ENCODE data around the gene PLA2G4B.

DNA sequence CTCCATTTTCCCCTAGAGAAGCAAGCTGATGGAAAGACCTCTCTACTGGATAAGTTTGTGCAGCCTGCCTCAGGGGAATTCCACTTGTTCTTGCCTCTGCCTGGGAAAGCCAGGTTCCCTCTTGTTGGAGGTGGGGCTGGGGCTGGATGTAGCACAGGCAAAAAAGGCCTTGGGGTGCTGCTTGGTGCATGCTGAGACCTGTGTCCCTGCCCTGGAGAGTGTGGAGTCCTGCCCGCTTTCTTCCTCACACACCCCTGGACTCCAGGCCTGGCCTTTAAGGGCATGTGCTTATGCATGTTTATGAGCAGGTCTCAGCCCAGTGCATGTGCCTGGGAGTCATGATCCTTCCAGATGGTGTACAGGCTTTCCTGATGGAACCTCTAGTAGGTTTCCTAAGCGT, 34.3 kb upstream of the PLA2G4B start:
- TF ChIP-seq, protein P1, sequence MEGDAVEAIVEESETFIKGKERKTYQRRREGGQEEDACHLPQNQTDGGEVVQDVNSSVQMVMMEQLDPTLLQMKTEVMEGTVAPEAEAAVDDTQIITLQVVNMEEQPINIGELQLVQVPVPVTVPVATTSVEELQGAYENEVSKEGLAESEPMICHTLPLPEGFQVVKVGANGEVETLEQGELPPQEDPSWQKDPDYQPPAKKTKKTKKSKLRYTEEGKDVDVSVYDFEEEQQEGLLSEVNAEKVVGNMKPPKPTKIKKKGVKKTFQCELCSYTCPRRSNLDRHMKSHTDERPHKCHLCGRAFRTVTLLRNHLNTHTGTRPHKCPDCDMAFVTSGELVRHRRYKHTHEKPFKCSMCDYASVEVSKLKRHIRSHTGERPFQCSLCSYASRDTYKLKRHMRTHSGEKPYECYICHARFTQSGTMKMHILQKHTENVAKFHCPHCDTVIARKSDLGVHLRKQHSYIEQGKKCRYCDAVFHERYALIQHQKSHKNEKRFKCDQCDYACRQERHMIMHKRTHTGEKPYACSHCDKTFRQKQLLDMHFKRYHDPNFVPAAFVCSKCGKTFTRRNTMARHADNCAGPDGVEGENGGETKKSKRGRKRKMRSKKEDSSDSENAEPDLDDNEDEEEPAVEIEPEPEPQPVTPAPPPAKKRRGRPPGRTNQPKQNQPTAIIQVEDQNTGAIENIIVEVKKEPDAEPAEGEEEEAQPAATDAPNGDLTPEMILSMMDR (IDR thresholded peaks at IDR 0.05): no peak
- TF ChIP-seq POLR2AphosphoS5 (IDR thresholded peaks at IDR 0.05; ENCODE audit: low read depth, low read length) (no peak), SIN3A (IDR thresholded peaks at IDR 0.05; ENCODE audit: borderline replicate concordance, insufficient read depth, low read depth, low read length) (no peak)
- TF ChIP-seq, protein P2, sequence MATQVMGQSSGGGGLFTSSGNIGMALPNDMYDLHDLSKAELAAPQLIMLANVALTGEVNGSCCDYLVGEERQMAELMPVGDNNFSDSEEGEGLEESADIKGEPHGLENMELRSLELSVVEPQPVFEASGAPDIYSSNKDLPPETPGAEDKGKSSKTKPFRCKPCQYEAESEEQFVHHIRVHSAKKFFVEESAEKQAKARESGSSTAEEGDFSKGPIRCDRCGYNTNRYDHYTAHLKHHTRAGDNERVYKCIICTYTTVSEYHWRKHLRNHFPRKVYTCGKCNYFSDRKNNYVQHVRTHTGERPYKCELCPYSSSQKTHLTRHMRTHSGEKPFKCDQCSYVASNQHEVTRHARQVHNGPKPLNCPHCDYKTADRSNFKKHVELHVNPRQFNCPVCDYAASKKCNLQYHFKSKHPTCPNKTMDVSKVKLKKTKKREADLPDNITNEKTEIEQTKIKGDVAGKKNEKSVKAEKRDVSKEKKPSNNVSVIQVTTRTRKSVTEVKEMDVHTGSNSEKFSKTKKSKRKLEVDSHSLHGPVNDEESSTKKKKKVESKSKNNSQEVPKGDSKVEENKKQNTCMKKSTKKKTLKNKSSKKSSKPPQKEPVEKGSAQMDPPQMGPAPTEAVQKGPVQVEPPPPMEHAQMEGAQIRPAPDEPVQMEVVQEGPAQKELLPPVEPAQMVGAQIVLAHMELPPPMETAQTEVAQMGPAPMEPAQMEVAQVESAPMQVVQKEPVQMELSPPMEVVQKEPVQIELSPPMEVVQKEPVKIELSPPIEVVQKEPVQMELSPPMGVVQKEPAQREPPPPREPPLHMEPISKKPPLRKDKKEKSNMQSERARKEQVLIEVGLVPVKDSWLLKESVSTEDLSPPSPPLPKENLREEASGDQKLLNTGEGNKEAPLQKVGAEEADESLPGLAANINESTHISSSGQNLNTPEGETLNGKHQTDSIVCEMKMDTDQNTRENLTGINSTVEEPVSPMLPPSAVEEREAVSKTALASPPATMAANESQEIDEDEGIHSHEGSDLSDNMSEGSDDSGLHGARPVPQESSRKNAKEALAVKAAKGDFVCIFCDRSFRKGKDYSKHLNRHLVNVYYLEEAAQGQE (IDR thresholded peaks at IDR 0.05; ENCODE audit: insufficient read depth in 1 of 2, low read depth in 2 of 2, low read length in 1 of 2): no peak
